WTC11 (cell line): ENCODE data around the gene CAMSAP3. TPM values are rescaled to one million over a fixed set of nuclear protein-coding genes. Genes with fewer than 3 reads are reported as not detected.

Experiments
- ATAC-seq: fragments of 200-7000 bp; cut with Tn5 transposase; 2 replicates; pipeline ENCODE4 v1.10.0; 2021; ENCODE audit warnings: mild to moderate bottlenecking, moderate library complexity
- CTCF ChIA-PET: fragments of 300-600 bp; sonication (Branson Sonifier 250); formaldehyde crosslinking; loops from one replicate; lab custom pipeline; 2021; ENCODE audit warnings: antibody characterized with exemption; lab: Charles Lee
- POLR2A ChIA-PET: fragments of 350-600 bp; sonication (Branson Sonifier 250); formaldehyde crosslinking; loops from one replicate; lab custom pipeline; 2021; ENCODE audit warnings: antibody characterized with exemption; lab: Charles Lee
- DNase-seq: peaks from one replicate; pipeline ENCODE4 v3.0.0; 2021; ENCODE audit warnings: low spot score
- H3K27ac Mint-ChIP-seq: 2 replicates; pipeline ENCODE4 v1.8.0; 2021; ENCODE audit warnings: mixed read lengths
- H3K27me3 Mint-ChIP-seq: 2 replicates; pipeline ENCODE4 v1.8.0; 2021; ENCODE audit warnings: low read depth, mild to moderate bottlenecking, moderate library complexity, mixed read lengths
- H3K36me3 Mint-ChIP-seq: 2 replicates; pipeline ENCODE4 v1.8.0; 2021; ENCODE audit warnings: mixed read lengths
- H3K4me1 Mint-ChIP-seq: 2 replicates; pipeline ENCODE4 v1.8.0; 2022; ENCODE audit warnings: mixed read lengths
- H3K4me3 Mint-ChIP-seq: 2 replicates; pipeline ENCODE4 v1.8.0; 2021; ENCODE audit warnings: mild to moderate bottlenecking, moderate library complexity, mixed read lengths
- H3K9me3 Mint-ChIP-seq: 2 replicates; pipeline ENCODE4 v1.8.0; 2021; ENCODE audit warnings: mixed read lengths
- FOXJ3 ChIP-seq: sonication (generic); formaldehyde crosslinking; IDR thresholded peaks from 2 replicates; pipeline ENCODE4 v1.9.0; 2021; ENCODE audit warnings: missing genetic modification reagents, mild to moderate bottlenecking, borderline replicate concordance
- JUN ChIP-seq: sonication (generic); formaldehyde crosslinking; IDR thresholded peaks from 2 replicates; pipeline ENCODE4 v1.8.0; 2023; ENCODE audit warnings: mild to moderate bottlenecking, missing genetic modification reagents
- MXD4 ChIP-seq: fragments of 250-450 bp; sonication (Bioruptor Pico); IDR thresholded peaks from 2 replicates; pipeline ENCODE4 v1.8.0; 2021; ENCODE audit warnings: mild to moderate bottlenecking, moderate library complexity, borderline replicate concordance
- NR3C1 ChIP-seq: sonication (generic); formaldehyde crosslinking; conservative IDR thresholded peaks from 2 replicates; pipeline ENCODE4 v1.8.1; 2023; ENCODE audit warnings: low read depth, mild to moderate bottlenecking, missing genetic modification reagents
- RELA ChIP-seq: sonication (generic); formaldehyde crosslinking; IDR thresholded peaks from 2 replicates; pipeline ENCODE4 v1.8.1; 2022; ENCODE audit warnings: missing genetic modification reagents, mild to moderate bottlenecking, borderline replicate concordance
- SMAD4 ChIP-seq: sonication (generic); formaldehyde crosslinking; IDR thresholded peaks from 2 replicates; pipeline ENCODE4 v1.8.0; 2022; ENCODE audit warnings: mild to moderate bottlenecking, missing genetic modification reagents
- SOX15 ChIP-seq: fragments of 250-450 bp; sonication (Bioruptor Pico); IDR thresholded peaks from 2 replicates; pipeline ENCODE4 v1.9.0; 2021; ENCODE audit warnings: mild to moderate bottlenecking
- SP1 ChIP-seq: sonication (generic); formaldehyde crosslinking; conservative IDR thresholded peaks from 2 replicates; pipeline ENCODE4 v1.8.1; 2022; ENCODE audit warnings: missing genetic modification reagents
- TCF7 ChIP-seq: sonication (generic); formaldehyde crosslinking; IDR thresholded peaks from 2 replicates; pipeline ENCODE4 v1.8.0; 2022; ENCODE audit warnings: mild to moderate bottlenecking, low read depth, missing genetic modification reagents, moderate library complexity
- TEAD4 ChIP-seq: sonication (generic); formaldehyde crosslinking; IDR thresholded peaks from 2 replicates; pipeline ENCODE4 v1.8.0; 2022; ENCODE audit warnings: mild to moderate bottlenecking, missing genetic modification reagents
- ZNF121 ChIP-seq: sonication (generic); formaldehyde crosslinking; IDR thresholded peaks from 2 replicates; pipeline ENCODE4 v1.8.0; 2023; ENCODE audit warnings: missing genetic modification reagents
- ZNF138 ChIP-seq: sonication (generic); formaldehyde crosslinking; conservative IDR thresholded peaks from 2 replicates; pipeline ENCODE4 v1.8.1; 2022; ENCODE audit warnings: mild to moderate bottlenecking, moderate library complexity, missing genetic modification reagents
- ZNF396 ChIP-seq: fragments of 250-450 bp; sonication (Bioruptor Pico); IDR thresholded peaks from 2 replicates; pipeline ENCODE4 v1.8.0; 2021; ENCODE audit warnings: mild to moderate bottlenecking, moderate library complexity, borderline replicate concordance
- ZNF416 ChIP-seq: fragments of 250-450 bp; sonication (Bioruptor Pico); IDR thresholded peaks from 2 replicates; pipeline ENCODE4 v1.9.0; 2021; ENCODE audit warnings: mild to moderate bottlenecking, inconsistent platforms
- ZNF532 ChIP-seq: fragments of 250-450 bp; sonication (Bioruptor Pico); IDR thresholded peaks from 2 replicates; pipeline ENCODE4 v1.9.0; 2021; ENCODE audit warnings: mild to moderate bottlenecking, borderline replicate concordance
- total RNA-seq: library from RNA; stranded (reverse); gene quantifications from 3 replicates; pipeline ENCODE4 v1.2.3, GENCODE V29; 2021
- TF ChIP-seq, protein P1 (sequence below): sonication (generic); formaldehyde crosslinking; IDR thresholded peaks from 2 replicates; pipeline ENCODE4 v1.8.1; 2023; ENCODE audit warnings: mild to moderate bottlenecking, missing genetic modification reagents, borderline replicate concordance
- TF ChIP-seq, protein P2 (sequence below): sonication (generic); formaldehyde crosslinking; IDR thresholded peaks from 2 replicates; pipeline ENCODE4 v1.8.0; 2023; ENCODE audit warnings: missing genetic modification reagents
- TF ChIP-seq, protein P3 (sequence below): sonication (generic); formaldehyde crosslinking; IDR thresholded peaks from 2 replicates; pipeline ENCODE4 v1.8.1; 2022; ENCODE audit warnings: missing genetic modification reagents, borderline replicate concordance
- TF ChIP-seq, protein P4 (sequence below): sonication (generic); formaldehyde crosslinking; conservative IDR thresholded peaks from 2 replicates; pipeline ENCODE4 v1.8.1; 2022; ENCODE audit warnings: mild to moderate bottlenecking, missing genetic modification reagents

CAMSAP3 gene
- total RNA-seq, 1 experiment from 2014 or later, result 27.8 TPM

GRCh38 chr19:7629347-7630054 lies 33.8 kb downstream of the CAMSAP3 start, which contains the start of the genes PET100 and XAB2 (continued):
- TF ChIP-seq SP1 (CRISPR knock-in tag), result peak; percentile 82
- no peak for TF ChIP-seq ZNF416 (CRISPR knock-in tag)
- TF ChIP-seq NR3C1, result no peak
- TF ChIP-seq SMAD4, result no peak

DNA sequence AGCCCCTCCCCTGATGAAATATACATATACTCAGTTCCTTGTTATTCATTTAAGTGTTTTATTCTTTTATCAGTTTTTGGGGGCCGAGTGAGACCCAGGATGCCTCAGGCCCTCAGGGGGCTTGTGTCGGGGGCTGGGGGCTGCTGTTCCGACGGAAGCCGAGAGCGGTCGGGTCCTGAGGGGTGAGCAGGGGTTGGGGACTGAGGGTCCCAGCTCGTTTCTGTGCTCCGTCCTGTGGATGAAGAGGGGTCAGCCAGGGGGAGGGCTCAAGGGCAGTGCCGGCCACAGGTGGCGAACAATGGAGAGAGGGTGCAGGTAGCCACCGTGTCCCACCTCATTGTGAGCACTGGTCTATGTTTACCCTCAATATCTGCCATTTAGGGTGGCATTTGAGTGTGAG lies 35.9 kb downstream of the CAMSAP3 start:
- ChIA-PET POLR2A (interaction anchor here (0.5 kb wide), 1 partner anchor 1952 kb away, joined by 6 read pairs; no protein-coding TSS in a partner anchor), CTCF (interaction anchor here (0.5 kb wide), 1 partner anchor 112 kb away, joined by 4 read pairs; no protein-coding TSS in a partner anchor)
- H3K4me3 Mint-ChIP-seq, result peak overlapping the region; percentile 22; the same call in 1 of the 2 replicates
- H3K36me3 Mint-ChIP-seq, result peaks cover 8% of the 10 kb centered on the region
- H3K9me3 Mint-ChIP-seq, result no peaks in the 10 kb centered on the region
- H3K27ac Mint-ChIP-seq, result no peak overlapping the region
- no peak for DNase-seq
- peaks cover 24% of the 10 kb centered on the region for H3K4me1 Mint-ChIP-seq
- peaks cover 27% of the 10 kb centered on the region for H3K27me3 Mint-ChIP-seq
- ATAC-seq, result no peak
- TF ChIP-seq, protein P1, sequence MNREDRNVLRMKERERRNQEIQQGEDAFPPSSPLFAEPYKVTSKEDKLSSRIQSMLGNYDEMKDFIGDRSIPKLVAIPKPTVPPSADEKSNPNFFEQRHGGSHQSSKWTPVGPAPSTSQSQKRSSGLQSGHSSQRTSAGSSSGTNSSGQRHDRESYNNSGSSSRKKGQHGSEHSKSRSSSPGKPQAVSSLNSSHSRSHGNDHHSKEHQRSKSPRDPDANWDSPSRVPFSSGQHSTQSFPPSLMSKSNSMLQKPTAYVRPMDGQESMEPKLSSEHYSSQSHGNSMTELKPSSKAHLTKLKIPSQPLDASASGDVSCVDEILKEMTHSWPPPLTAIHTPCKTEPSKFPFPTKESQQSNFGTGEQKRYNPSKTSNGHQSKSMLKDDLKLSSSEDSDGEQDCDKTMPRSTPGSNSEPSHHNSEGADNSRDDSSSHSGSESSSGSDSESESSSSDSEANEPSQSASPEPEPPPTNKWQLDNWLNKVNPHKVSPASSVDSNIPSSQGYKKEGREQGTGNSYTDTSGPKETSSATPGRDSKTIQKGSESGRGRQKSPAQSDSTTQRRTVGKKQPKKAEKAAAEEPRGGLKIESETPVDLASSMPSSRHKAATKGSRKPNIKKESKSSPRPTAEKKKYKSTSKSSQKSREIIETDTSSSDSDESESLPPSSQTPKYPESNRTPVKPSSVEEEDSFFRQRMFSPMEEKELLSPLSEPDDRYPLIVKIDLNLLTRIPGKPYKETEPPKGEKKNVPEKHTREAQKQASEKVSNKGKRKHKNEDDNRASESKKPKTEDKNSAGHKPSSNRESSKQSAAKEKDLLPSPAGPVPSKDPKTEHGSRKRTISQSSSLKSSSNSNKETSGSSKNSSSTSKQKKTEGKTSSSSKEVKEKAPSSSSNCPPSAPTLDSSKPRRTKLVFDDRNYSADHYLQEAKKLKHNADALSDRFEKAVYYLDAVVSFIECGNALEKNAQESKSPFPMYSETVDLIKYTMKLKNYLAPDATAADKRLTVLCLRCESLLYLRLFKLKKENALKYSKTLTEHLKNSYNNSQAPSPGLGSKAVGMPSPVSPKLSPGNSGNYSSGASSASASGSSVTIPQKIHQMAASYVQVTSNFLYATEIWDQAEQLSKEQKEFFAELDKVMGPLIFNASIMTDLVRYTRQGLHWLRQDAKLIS (CRISPR knock-in tag), result no peak
- no peak for TF ChIP-seq MXD4
- TF ChIP-seq ZNF416 (CRISPR knock-in tag), result no peak
- TF ChIP-seq RELA (CRISPR knock-in tag), result no peak

DNA sequence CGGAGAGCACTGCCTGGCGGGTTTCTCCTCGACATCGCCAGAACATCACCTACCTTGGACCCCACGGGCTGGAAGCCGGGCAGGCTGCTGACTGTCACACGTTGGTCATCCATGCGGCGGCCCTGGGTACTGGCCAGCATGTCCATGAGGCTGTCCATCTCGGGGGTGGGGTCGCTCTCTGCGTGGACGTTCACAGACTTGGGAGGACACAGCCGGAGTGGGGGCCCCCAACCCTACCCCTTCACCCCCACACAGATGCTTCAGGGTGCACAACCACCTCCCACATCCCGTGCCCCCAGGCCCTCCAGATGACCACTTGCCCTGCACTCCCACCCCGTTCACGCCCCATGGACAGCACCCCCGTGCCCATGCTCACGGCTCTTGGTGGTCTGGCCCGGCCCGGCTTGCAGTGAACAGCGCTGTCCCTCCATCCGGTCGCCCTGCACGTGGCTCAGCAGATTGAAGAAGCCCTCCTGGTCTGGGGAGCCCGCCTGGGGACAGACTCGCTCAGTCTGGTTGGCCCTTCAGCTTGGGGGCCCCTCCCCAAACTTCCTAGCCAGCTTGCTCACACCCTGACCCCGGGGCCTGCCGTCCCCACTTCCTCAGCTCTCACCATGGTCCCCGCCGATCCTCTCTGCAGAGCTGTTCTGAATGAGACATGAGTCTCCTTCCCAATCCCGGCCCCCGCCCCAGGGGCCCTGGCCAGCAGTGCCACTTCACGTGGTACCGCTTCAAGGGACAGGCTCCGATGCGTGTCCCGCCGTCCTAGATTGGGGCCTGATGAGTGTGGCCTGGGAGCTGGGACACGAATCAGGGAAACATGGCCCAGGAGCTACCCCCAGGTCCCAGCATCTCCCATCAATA lies 36.9 kb downstream of the CAMSAP3 start:
- H3K4me1 Mint-ChIP-seq, result peaks cover 24% of the 10 kb centered on the region
- H3K27ac Mint-ChIP-seq, result no peak overlapping the region
- H3K27me3 Mint-ChIP-seq, result peaks cover 30% of the 10 kb centered on the region
- H3K36me3 Mint-ChIP-seq, result 0 out of 2 replicates have a peak, but pooled peaks cover 4% of the 10 kb centered on the region
- TF ChIP-seq ZNF532 (CRISPR knock-in tag) (no peak), ZNF138 (CRISPR knock-in tag) (no peak), TCF7 (CRISPR knock-in tag) (no peak), ZNF121 (CRISPR knock-in tag) (no peak), FOXJ3 (CRISPR knock-in tag) (no peak), SOX15 (CRISPR knock-in tag) (no peak), ZNF396 (CRISPR knock-in tag) (no peak), TEAD4 (CRISPR knock-in tag) (no peak), SP1 (CRISPR knock-in tag) (no peak), JUN (CRISPR knock-in tag) (no peak)
- TF ChIP-seq, protein P2, sequence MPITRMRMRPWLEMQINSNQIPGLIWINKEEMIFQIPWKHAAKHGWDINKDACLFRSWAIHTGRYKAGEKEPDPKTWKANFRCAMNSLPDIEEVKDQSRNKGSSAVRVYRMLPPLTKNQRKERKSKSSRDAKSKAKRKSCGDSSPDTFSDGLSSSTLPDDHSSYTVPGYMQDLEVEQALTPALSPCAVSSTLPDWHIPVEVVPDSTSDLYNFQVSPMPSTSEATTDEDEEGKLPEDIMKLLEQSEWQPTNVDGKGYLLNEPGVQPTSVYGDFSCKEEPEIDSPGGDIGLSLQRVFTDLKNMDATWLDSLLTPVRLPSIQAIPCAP (CRISPR knock-in tag), result no peak
- TF ChIP-seq, protein P3, sequence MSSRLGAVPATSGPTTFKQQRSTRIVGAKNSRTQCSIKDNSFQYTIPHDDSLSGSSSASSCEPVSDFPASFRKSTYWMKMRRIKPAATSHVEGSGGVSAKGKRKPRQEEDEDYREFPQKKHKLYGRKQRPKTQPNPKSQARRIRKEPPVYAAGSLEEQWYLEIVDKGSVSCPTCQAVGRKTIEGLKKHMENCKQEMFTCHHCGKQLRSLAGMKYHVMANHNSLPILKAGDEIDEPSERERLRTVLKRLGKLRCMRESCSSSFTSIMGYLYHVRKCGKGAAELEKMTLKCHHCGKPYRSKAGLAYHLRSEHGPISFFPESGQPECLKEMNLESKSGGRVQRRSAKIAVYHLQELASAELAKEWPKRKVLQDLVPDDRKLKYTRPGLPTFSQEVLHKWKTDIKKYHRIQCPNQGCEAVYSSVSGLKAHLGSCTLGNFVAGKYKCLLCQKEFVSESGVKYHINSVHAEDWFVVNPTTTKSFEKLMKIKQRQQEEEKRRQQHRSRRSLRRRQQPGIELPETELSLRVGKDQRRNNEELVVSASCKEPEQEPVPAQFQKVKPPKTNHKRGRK, result no peak
- TF ChIP-seq, protein P4, sequence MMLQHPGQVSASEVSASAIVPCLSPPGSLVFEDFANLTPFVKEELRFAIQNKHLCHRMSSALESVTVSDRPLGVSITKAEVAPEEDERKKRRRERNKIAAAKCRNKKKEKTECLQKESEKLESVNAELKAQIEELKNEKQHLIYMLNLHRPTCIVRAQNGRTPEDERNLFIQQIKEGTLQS (CRISPR knock-in tag), result no peak
- DNase-seq (no peak), ATAC-seq (no peak)
- no peak overlapping the region for H3K4me3 Mint-ChIP-seq
- H3K9me3 Mint-ChIP-seq, result no peaks in the 10 kb centered on the region
- CTCF ChIA-PET, result interaction anchor here (0.6 to 1.2 kb wide), 3 partner anchors 20 to 181 kb away, joined by 3 to 8 read pairs (median 4); no protein-coding TSS in a partner anchor
- POLR2A ChIA-PET, result no interaction called here
